NCI-H1436 treated with DMSO at 0.1 percent for 48 hours (cell line): ENCODE data around the gene NCR1.
"Not testable (repeated sequence)": the region's sequence is repeated elsewhere in the genome, so short reads cannot be mapped to it uniquely, and the experiment has no call there.

Experiments
- DNase-seq: peaks from one replicate; lab custom pipeline; 2025; lab: John Stamatoyannopoulos, UW

Gene NCR1

GRCh38 chr19:54905803-54906511 is at the start of gene NCR1:
Gene NCR1 (plus strand): TSS chr19:54906148. CDS start chr19:54906188, 40 bp downstream.
- DNase-seq: no peak

GRCh38 chr19:54858476-54858875 is 47.5 kb upstream of the NCR1 start:
- DNase-seq: not testable (repeated sequence)

GRCh38 chr19:54859421-54859820 is 46.5 kb upstream of the NCR1 start:
- DNase-seq: not testable (repeated sequence)

GRCh38 chr19:54863459-54863858 is 42.5 kb upstream of the NCR1 start:
- not testable (repeated sequence) for DNase-seq

- no peak for DNase-seq
Measured at GRCh38 chr19:54871696-54872095, 34.3 kb upstream of the NCR1 start.

GRCh38 chr19:54873990-54874389 is 32.0 kb upstream of the NCR1 start, which contains the start of gene FCAR:
Gene FCAR (plus strand): TSS chr19:54874235. CDS start chr19:54874290, 55 bp downstream.
- DNase-seq: no peak

- no peak for DNase-seq
Measured at GRCh38 chr19:54875506-54875905, 30.4 kb upstream of the NCR1 start.

GRCh38 chr19:54877471-54877870 is 28.5 kb upstream of the NCR1 start:
- DNase-seq: no peak

- DNase-seq: no peak
Measured at GRCh38 chr19:54881884-54882283, 24.1 kb upstream of the NCR1 start.

- no peak for DNase-seq
Measured at GRCh38 chr19:54882758-54883157, 23.2 kb upstream of the NCR1 start.

- DNase-seq: no peak
Measured at GRCh38 chr19:54883228-54883627, 22.7 kb upstream of the NCR1 start.

- DNase-seq: no peak
Measured at GRCh38 chr19:54888239-54888638, 17.7 kb upstream of the NCR1 start.

- DNase-seq: no peak
Measured at GRCh38 chr19:54889566-54889965, 16.4 kb upstream of the NCR1 start.

GRCh38 chr19:54893406-54893805 is 12.5 kb upstream of the NCR1 start:
- DNase-seq: no peak

GRCh38 chr19:54894106-54894505 is 11.8 kb upstream of the NCR1 start:
- DNase-seq: not testable (repeated sequence)

GRCh38 chr19:54896036-54896435 is 9.9 kb upstream of the NCR1 start:
- no peak for DNase-seq

GRCh38 chr19:54898685-54899084 is 7.3 kb upstream of the NCR1 start:
- DNase-seq: not testable (repeated sequence)

GRCh38 chr19:54899646-54900045 is 6.3 kb upstream of the NCR1 start:
- DNase-seq: not testable (repeated sequence)

GRCh38 chr19:54901153-54901552 is 4.8 kb upstream of the NCR1 start:
- not testable (repeated sequence) for DNase-seq

GRCh38 chr19:54902061-54902460 is 3.9 kb upstream of the NCR1 start:
- DNase-seq: no peak

- DNase-seq: no peak
Measured at GRCh38 chr19:54903303-54903702, 2.6 kb upstream of the NCR1 start.

- DNase-seq: not testable (repeated sequence)
Measured at GRCh38 chr19:54904261-54904660, 1.7 kb upstream of the NCR1 start.

GRCh38 chr19:54905421-54905802 is 536 bp upstream of the NCR1 start:
- no peak for DNase-seq

- no peak for DNase-seq
Measured at GRCh38 chr19:54906819-54907218, 871 bp downstream of the NCR1 start.
